Measurements from ENCODE around the gene WSB2.
A peak's percentile ranks its signal among the peaks of the same experiment; 100 is the strongest.

Gene WSB2

GRCh38 chr12:118020036-118020435 is 40.9 kb downstream of the WSB2 start:
- TF ChIP-seq CTCF (IDR thresholded peaks at IDR 0.05; ENCODE audit: low read depth, low read length) = no peak
- no peak overlapping the region for H3K4me3 ChIP-seq (ENCODE audit: low read depth, low read length)

- no peak overlapping the region for H3K4me3 ChIP-seq (ENCODE audit: low read depth, low read length)
- TF ChIP-seq CTCF (IDR thresholded peaks at IDR 0.05; ENCODE audit: low read depth, low read length) = no peak
Measured at GRCh38 chr12:118017926-118018325, 43.1 kb downstream of the WSB2 start.

- peak within 1 kb of the TSS; percentile 83 for H3K4me3 ChIP-seq (ENCODE audit: low read depth, low read length)
Measured at GRCh38 chr12:118016424-118017264, 44.3 kb downstream of the WSB2 start, which contains the start of gene RFC5. TSS of gene RFC5 (plus strand) at chr12:118016703. CDS start at chr12:118016828, 125 bp downstream.

GRCh38 chr12:118015944-118016343 is 45.0 kb downstream of the WSB2 start:
- H3K4me3 ChIP-seq (ENCODE audit: low read depth, low read length) = peak overlapping the region; percentile 83
- TF ChIP-seq CTCF (IDR thresholded peaks at IDR 0.05; ENCODE audit: low read depth, low read length) = no peak

More at GRCh38 chr12:118016424-118017264, 44.3 kb downstream of the WSB2 start, which contains the start of gene RFC5:
- TF ChIP-seq CTCF (IDR thresholded peaks at IDR 0.05; ENCODE audit: low read depth, low read length) = no peak

- no peak for TF ChIP-seq CTCF (IDR thresholded peaks at IDR 0.05; ENCODE audit: low read depth, low read length)
- no peak overlapping the region for H3K4me3 ChIP-seq (ENCODE audit: low read depth, low read length)
Measured at GRCh38 chr12:118015306-118015705, 45.7 kb downstream of the WSB2 start.

GRCh38 chr12:118013283-118013682 is 47.7 kb downstream of the WSB2 start:
- no peak for TF ChIP-seq CTCF (IDR thresholded peaks at IDR 0.05; ENCODE audit: low read depth, low read length)
- H3K4me3 ChIP-seq (ENCODE audit: low read depth, low read length) = no peak overlapping the region

GRCh38 chr12:118011961-118012360 is 49.0 kb downstream of the WSB2 start:
- no peak overlapping the region for H3K4me3 ChIP-seq (ENCODE audit: low read depth, low read length)
- no peak for TF ChIP-seq CTCF (IDR thresholded peaks at IDR 0.05; ENCODE audit: low read depth, low read length)
